Suprapubic skin (tissue), 4 donors: ENCODE measurements around the gene FLT4. TPM values are rescaled to one million over a fixed set of nuclear protein-coding genes. Genes with fewer than 3 reads are reported as not detected.

Experiments used
- DNase-seq, 2 donors: peaks; one replicate each; pipeline ENCODE4 v3.0.0-alpha.2; 2019; ENCODE audit warnings: low spot score in 2 of 2
- H3K27ac ChIP-seq: fragments of 200-600 bp; sonication (generic); one replicate; pipeline ENCODE4 v1.5.1; 2019
- H3K27me3 ChIP-seq: fragments of 200-600 bp; sonication (generic); one replicate; pipeline ENCODE4 v1.5.1; 2019
- H3K36me3 ChIP-seq: fragments of 200-600 bp; sonication (generic); one replicate; pipeline ENCODE4 v1.5.1; 2019
- H3K4me1 ChIP-seq: fragments of 200-600 bp; sonication (generic); one replicate; pipeline ENCODE4 v1.5.1; 2019
- H3K4me3 ChIP-seq: fragments of 200-600 bp; sonication (generic); one replicate; pipeline ENCODE4 v1.5.1; 2019; ENCODE audit warnings: mild to moderate bottlenecking
- H3K9me3 ChIP-seq: fragments of 200-600 bp; sonication (generic); one replicate; pipeline ENCODE4 v1.5.1; 2019
- EP300 ChIP-seq: sonication (generic); formaldehyde crosslinking; IDR thresholded peaks from one replicate; pipeline ENCODE4 v1.6.1; 2017; ENCODE audit warnings: antibody characterized with exemption
- POLR2A ChIP-seq, 2 donors: fragments of 450-650 bp; IDR thresholded peaks; one replicate each; pipeline ENCODE4 v1.6.1; 2017; ENCODE audit warnings: antibody characterized with exemption in 2 of 2, mild to moderate bottlenecking in 2 of 2, moderate library complexity in 2 of 2
- POLR2AphosphoS5 ChIP-seq, 3 donors: sonication (generic); formaldehyde crosslinking; IDR thresholded peaks; one replicate each; pipeline ENCODE4 v1.6.1; 2017; ENCODE audit warnings: antibody characterized with exemption in 3 of 3
- WGBS: methylation state at CpG from one replicate; pipeline ENCODE4 v1.1.5; 2018; 5-methylcytosine and 5-hydroxymethylcytosine counted together
- total RNA-seq, 4 donors: library from RNA; depleted of rRNA; stranded (reverse); fragments of >200 nt; gene quantifications; one replicate each; pipeline ENCODE4 v1.1.0, GENCODE V29; 2016
- TF ChIP-seq, protein P1 (sequence below), 2 donors: fragments of 200-600 bp in 1 of 2; fragments of 450-650 bp in 1 of 2; sonication (generic) in 1 of 2; IDR thresholded peaks; one replicate each; pipeline ENCODE4 v1.5.1; 2016 to 2019; ENCODE audit warnings: antibody characterized with exemption in 2 of 2, mild to moderate bottlenecking in 1 of 2, moderate library complexity in 1 of 2

Gene FLT4
- total RNA-seq, 4 donors from 2014 or later, result 0.79 to 8.9 (median 1.4) TPM

DNA sequence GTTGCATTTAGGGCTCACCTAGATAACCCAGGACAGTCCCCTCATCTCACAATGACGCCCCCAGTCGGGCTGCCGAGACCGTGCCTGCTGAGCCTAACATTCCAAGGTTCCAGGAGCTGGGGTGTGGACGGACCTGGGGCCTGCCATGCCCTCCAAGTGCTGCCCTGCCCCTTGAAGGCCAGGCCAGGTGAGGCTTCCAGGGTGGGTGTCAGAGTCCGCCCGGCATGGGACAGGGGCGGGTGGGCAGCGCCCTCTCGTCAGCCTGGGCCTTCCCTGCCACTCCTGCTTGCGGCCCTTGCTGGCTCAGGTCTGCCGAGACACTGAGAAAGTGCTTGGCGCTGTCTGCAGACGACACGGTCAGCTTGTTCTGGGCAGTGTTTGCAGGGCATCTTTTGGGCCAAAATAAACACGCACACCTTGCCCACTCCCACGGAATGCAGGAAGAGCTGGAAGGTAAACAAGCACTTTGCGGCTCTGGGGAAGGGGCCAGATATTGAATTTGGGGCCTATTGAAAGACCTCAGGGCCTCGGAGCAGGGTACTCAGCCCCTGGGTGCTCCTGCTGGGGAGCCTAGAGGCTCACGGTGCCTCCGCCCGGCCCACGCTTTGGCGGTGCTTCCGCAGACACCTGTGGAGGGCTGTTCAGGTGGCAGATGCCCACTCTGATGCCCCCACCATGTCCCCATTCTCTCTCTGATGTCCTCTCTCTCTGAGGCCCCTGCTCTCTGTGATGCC is 53.9 kb downstream of the FLT4 start:
- Histone ChIP-seq H3K27ac (no peak overlapping the region), H3K4me1 (peaks cover 9% of the 10 kb centered on the region), H3K27me3 (peaks cover 40% of the 10 kb centered on the region), H3K36me3 (no peaks in the 10 kb centered on the region), H3K9me3 (no peaks in the 10 kb centered on the region), H3K4me3 (no peak overlapping the region)
- no peak for TF ChIP-seq EP300
- TF ChIP-seq, protein P1, sequence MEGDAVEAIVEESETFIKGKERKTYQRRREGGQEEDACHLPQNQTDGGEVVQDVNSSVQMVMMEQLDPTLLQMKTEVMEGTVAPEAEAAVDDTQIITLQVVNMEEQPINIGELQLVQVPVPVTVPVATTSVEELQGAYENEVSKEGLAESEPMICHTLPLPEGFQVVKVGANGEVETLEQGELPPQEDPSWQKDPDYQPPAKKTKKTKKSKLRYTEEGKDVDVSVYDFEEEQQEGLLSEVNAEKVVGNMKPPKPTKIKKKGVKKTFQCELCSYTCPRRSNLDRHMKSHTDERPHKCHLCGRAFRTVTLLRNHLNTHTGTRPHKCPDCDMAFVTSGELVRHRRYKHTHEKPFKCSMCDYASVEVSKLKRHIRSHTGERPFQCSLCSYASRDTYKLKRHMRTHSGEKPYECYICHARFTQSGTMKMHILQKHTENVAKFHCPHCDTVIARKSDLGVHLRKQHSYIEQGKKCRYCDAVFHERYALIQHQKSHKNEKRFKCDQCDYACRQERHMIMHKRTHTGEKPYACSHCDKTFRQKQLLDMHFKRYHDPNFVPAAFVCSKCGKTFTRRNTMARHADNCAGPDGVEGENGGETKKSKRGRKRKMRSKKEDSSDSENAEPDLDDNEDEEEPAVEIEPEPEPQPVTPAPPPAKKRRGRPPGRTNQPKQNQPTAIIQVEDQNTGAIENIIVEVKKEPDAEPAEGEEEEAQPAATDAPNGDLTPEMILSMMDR (IDR thresholded peaks at IDR 0.05), result no peak
- no peak for TF ChIP-seq POLR2A (IDR thresholded peaks at IDR 0.05)
- no peak for TF ChIP-seq POLR2AphosphoS5 (IDR thresholded peaks at IDR 0.05)
- WGBS, result 76% methylated on average over 15 of the region's 25 CpGs
- DNase-seq, result no peak

DNA sequence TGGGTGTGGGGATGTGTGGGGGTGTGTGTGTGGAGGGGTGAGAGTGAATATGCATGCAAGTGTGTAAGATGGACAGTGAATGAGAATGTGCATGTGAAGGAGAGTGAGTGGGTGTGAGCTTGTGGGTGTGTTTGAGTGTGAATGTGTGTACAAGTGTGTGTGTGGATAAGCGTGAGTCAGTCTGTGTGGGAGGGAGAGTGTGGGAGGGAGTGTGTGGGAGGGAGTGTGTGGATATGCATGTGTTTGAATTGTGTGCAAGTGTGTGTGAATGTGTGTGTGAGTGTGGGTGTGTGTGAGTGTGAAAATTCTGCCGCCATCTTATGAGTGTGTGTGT is 54.4 kb downstream of the FLT4 start:
- no peaks in the 10 kb centered on the region for H3K36me3 ChIP-seq
- no peak overlapping the region for H3K27ac ChIP-seq
- DNase-seq, result no peak
- H3K9me3 ChIP-seq, result no peaks in the 10 kb centered on the region
- 95% methylated on average over 2 of the region's 2 CpGs for WGBS
- H3K4me1 ChIP-seq, result peaks cover 15% of the 10 kb centered on the region
- H3K4me3 ChIP-seq, result no peak overlapping the region
- H3K27me3 ChIP-seq, result peaks cover 46% of the 10 kb centered on the region
- TF ChIP-seq POLR2AphosphoS5 (IDR thresholded peaks at IDR 0.05), result no peak
- TF ChIP-seq, protein P1 (IDR thresholded peaks at IDR 0.05), result no peak
- TF ChIP-seq POLR2A (IDR thresholded peaks at IDR 0.05), result no peak
- no peak for TF ChIP-seq EP300

DNA sequence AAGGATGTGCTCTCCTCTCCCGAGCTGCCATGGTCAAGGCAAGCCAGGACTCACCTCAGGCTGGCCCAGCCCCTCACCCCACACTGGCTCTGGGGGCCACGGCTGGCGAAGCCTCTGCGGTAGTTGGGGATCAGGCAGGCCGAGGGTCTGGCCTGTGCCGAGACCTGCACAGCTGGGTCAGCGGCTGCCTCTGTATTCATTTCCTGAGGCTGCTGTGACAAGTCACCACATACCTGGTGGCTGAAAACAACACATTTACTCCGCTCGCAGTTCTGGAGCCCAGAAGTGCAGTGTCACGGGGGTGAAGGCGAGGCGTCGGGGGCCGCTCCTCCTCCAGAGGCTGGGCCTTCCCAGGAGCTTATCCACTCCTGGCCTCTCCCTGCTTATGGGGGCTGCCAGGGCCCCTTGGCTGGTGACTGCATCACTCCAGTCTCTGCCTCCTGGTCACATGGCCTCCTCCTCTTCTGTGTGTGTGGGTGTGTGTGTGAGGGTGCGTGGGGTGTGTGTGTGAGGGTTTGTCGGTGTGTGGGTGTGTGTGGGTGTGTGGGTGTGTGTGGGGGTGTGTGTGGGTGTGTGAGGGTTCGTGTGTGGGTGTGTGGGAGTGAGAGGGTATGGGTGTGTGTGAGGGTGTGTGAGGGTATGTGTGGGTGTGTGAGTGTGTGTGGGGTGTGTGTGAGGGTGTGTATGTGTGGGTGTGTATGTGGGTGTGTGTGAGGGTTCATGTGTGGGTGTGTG is 54.9 kb downstream of the FLT4 start:
- no peaks in the 10 kb centered on the region for H3K9me3 ChIP-seq
- peaks cover 15% of the 10 kb centered on the region for H3K4me1 ChIP-seq
- H3K36me3 ChIP-seq, result no peaks in the 10 kb centered on the region
- 77% methylated on average over 6 of the region's 17 CpGs for WGBS
- TF ChIP-seq EP300 (no peak), POLR2AphosphoS5 (IDR thresholded peaks at IDR 0.05) (no peak), POLR2A (IDR thresholded peaks at IDR 0.05) (no peak)
- TF ChIP-seq, protein P1 (IDR thresholded peaks at IDR 0.05), result no peak
- no peak for DNase-seq
- H3K27ac ChIP-seq, result no peak overlapping the region
- peaks cover 51% of the 10 kb centered on the region for H3K27me3 ChIP-seq
- H3K4me3 ChIP-seq, result no peak overlapping the region

DNA sequence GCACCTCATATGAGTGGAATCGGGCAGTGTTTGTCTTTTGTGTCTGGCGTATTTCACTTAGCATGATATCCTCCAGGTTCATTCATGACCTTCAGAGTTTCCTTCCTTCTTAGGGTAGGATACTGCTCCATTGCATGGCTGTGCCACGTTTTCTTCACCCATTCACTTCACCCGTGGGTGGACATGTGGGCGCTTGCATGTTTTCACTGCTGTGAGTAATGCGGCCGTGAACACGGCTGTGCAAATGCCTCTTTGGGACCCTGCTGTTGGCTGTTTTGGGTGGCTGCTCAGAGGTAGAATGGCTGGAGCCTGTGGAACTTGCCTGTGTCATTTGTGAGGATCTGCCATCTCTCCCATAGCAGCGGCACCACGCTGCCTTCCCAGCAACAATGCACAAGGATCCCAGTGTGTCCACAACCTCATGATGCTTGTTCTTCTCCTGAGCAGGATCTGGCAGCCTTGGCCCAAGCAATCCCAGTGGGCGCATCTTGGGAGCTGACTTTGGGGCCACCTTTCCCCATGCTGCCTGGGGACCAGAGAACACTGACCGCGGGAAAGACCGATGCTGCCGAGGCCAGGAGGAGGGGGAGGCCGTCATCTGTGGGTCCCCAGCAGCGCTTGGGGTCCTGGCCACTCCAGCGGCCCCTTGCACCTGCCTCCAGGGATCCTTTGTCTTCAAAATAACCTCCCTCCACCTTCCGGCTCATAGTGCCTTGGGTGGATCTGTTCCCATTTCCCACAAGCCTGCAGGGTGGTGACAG is 55.8 kb downstream of the FLT4 start:
- DNase-seq, result no peak
- peaks cover 60% of the 10 kb centered on the region for H3K27me3 ChIP-seq

More for the DNA sequence above, 55.8 kb downstream of the FLT4 start:
- H3K27ac ChIP-seq, result no peak overlapping the region
- H3K4me3 ChIP-seq, result no peak overlapping the region
- TF ChIP-seq, protein P1 (IDR thresholded peaks at IDR 0.05), result no peak
- no peak for TF ChIP-seq EP300
- no peak for TF ChIP-seq POLR2A (IDR thresholded peaks at IDR 0.05)
- no peak for TF ChIP-seq POLR2AphosphoS5 (IDR thresholded peaks at IDR 0.05)
- 87% methylated on average over 13 of the region's 19 CpGs for whole genome bisulfite sequencing
- H3K9me3 ChIP-seq, result no peaks in the 10 kb centered on the region
- H3K4me1 ChIP-seq, result peaks cover 15% of the 10 kb centered on the region
- no peaks in the 10 kb centered on the region for H3K36me3 ChIP-seq
